Fibroblast of villous mesenchyme (primary cell): ENCODE data around the gene CFAP20DC. TPM values are rescaled to one million over a fixed set of nuclear protein-coding genes. Genes with fewer than 3 reads are reported as not detected.

Source experiments
- DNase-seq: peaks from one replicate; pipeline ENCODE4 v3.0.0-alpha.2; 2010; ENCODE audit warnings: low read depth
- H3K4me3 ChIP-seq: 2 replicates; pipeline ENCODE4 v1.5.1; 2011; ENCODE audit warnings: low read depth, mild to moderate bottlenecking, low read length
- CTCF ChIP-seq: IDR thresholded peaks from 2 replicates; pipeline ENCODE4 v1.5.1; 2012; ENCODE audit warnings: low read depth, mild to moderate bottlenecking, low read length; ENCODE audit not compliant: insufficient read depth
- total RNA-seq: library from RNA; depleted of rRNA; stranded (reverse); fragments of >200 nt; gene quantifications from 2 replicates; pipeline ENCODE4 v1.2.3, GENCODE V29; 2012

Gene CFAP20DC
- total RNA-seq, 1 donor: 1.7 TPM

GRCh38 chr3:58766587-58767282 lies 283.1 kb downstream of the CFAP20DC start:
- no peak for DNase-seq
- H3K4me3 ChIP-seq: no peak overlapping the region
- TF ChIP-seq CTCF: no peak

- DNase-seq: no peak
- H3K4me3 ChIP-seq: no peak overlapping the region
- no peak for TF ChIP-seq CTCF
These were observed 294.7 kb downstream of the CFAP20DC start for GRCh38 chr3:58755150-58755549.

GRCh38 chr3:58754074-58754473 lies 295.8 kb downstream of the CFAP20DC start:
- no peak for TF ChIP-seq CTCF
- DNase-seq: no peak
- H3K4me3 ChIP-seq: no peak overlapping the region

- no peak for DNase-seq
- TF ChIP-seq CTCF: no peak
- no peak overlapping the region for H3K4me3 ChIP-seq
These were observed 297.8 kb downstream of the CFAP20DC start for GRCh38 chr3:58751882-58752567.

- no peak for TF ChIP-seq CTCF
- no peak for DNase-seq
- H3K4me3 ChIP-seq: no peak overlapping the region
These were observed 298.6 kb downstream of the CFAP20DC start for GRCh38 chr3:58751235-58751634.

GRCh38 chr3:58749948-58750347 lies 299.9 kb downstream of the CFAP20DC start:
- no peak for DNase-seq
- no peak overlapping the region for H3K4me3 ChIP-seq
- no peak for TF ChIP-seq CTCF
